H4 (cell line): Measurements from ENCODE around the gene PPME1. TPM values are rescaled to one million over a fixed set of nuclear protein-coding genes. Genes with fewer than 3 reads are reported as not detected.

Experiments
- DNase-seq: peaks from one replicate; pipeline ENCODE4 v3.0.0-alpha.2; 2015; ENCODE audit warnings: low spot score
- total RNA-seq: library from RNA; depleted of rRNA; stranded (reverse); fragments of >200 nt; shearing (Covaris generic); gene quantifications from 2 replicates; pipeline ENCODE4 v1.2.3, GENCODE V29; 2014

PPME1 gene
- total RNA-seq, 1 experiment from 2014 or later, result 33.1 TPM

DNA sequence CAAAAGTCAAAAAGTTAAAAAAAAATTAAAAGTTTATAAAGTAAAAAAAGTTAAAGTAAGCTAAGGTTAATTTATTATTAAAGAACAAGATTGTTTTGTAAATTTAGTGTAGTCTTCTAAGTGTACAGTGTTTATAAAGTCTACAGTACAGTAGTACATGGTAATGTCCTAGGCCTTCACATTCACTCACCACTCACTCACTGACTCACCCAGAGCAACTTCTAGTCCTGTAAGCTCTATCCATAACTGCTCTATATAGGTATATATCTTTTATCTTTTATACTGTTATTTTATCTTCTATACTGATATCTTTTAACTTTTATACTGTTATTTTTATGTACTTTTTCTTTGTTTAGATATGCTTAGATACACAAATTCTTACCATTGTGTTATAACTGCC, 11.4 kb upstream of the PPME1 start:
- no peak for DNase-seq

- DNase-seq, result no peak
These were observed 8.2 kb upstream of the PPME1 start for GRCh38 chr11:74162681-74163467.

GRCh38 chr11:74168838-74169237, 2.3 kb upstream of the PPME1 start:
- DNase-seq, result no peak

DNA sequence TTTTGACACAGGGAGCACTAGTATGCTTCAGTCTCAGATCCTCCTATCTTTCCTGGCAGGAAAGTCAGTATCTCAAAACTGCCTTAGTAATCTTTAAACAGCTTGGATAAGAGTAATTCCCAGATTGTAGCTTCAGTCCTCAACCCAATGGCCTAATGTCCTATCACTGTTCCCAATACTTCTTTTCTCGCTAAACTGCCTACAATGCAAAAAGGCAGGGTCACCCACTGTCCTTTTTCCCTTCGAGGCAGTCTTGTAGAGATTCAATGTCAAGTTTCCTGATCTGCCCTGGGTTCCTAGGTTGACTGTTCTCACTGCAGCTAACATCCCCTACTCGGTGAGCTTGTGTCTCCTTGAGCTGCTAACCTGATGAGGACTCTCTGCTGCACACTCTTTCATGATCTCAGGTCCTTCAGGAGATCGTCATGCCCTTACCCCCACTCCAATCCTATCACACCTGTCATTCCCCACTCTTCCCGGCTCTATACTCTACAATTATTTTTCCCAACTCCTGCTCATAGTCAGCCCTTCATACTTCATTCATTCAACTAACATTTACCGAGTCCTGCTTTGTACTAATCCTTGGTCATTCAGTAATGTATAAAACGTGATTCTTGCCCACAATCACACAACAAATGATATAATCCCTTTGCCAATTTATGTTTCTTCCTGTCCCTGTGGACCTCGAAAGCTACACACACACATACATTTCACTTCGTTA, 1.2 kb upstream of the PPME1 start:
- no peak for DNase-seq

DNA sequence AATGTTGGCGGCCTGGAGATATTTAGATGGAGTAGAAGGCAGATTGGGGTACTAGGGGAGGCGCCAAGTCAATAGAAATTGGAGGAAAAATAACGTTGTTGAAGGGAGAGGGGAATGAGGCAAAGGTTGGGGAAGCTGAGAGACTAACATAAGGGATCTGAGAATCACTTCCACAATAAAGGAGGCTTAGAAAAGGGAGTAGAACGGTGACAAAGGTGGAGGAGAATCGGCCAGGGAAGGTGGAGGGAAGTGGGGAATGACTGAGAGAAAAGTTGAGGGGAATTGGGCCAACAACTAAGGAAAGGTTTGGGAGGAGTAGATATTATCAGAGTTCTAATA, 510 bp downstream of the PPME1 start:
- DNase-seq, result no peak

- no peak for DNase-seq
These were observed 908 bp downstream of the PPME1 start for GRCh38 chr11:74171997-74172396.

DNA sequence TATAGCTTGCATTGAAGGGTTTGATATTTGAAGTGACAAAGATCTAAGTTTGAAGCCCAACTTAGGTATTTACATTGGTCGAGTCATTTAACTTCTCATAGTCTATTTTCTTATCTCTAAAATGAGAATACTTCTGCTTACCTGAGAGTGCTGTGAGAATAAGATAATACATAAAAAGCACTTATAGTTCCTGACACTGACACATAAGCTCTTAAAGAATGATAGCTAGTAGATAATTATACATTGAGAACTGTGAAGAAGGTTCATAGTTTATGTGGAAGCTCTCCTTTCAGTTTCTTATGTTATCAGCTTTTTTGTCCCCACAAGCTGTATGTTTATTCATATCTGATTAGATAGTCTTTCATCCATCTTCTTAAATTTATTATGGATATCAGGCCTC, 4.8 kb downstream of the PPME1 start:
- no peak for DNase-seq

- DNase-seq, result no peak
These were observed 8.4 kb downstream of the PPME1 start for GRCh38 chr11:74179234-74180052.

GRCh38 chr11:74182635-74183034, 11.5 kb downstream of the PPME1 start:
- DNase-seq, result no peak

DNA sequence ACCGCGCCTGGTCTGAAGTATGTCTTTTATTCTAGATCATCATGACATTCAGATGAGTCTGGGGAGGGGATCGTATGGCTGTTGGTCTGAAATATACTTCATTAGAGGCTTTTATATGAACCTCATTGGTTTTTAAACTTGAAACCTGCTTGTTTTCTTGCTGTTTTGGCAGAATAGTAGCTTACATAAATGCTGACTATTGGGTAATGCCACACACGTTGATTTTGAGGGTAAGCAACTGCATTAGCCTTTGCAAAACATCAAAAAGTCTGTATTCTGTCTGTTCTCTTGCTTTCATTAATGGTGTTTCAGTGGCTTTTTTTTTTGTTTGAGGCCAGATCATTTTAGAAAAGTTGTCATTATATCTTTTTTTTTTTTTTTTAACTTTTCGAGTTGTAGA, 14.2 kb downstream of the PPME1 start:
- DNase-seq, result no peak

- no peak for DNase-seq
These were observed 14.6 kb downstream of the PPME1 start for GRCh38 chr11:74185695-74186094.

GRCh38 chr11:74195828-74196227, 24.7 kb downstream of the PPME1 start:
- no peak for DNase-seq

DNA sequence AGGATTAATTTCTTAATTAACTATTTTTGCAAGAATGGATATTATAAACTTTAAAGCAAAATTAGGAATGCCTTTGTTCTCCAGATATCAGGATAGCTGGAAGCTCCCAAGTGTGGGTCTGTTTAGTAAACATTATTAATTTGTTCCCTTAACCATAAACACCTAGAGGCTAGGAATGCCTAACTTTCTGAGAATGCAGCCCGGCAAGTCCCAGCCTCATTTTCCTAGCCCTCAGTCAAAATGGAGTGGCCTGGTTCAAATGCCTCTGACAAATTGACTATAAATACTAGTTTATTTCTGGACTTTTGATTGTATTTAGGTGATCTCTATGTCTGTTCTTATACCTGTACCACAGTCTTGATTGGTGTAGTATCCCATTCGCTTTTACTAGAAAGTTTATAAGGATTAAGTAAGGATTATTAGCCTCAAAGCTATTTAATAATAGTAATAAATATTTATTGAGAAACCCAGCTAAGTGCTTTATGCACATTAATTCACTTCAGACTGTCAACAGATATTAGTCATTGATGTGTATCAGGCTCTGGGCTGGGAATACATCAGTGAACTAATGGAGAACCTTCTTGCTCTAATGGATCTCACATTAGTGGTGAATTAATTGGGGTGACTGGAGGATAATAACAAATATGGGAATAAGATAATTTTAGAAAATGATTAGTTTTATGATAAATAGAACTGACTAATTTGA, 25.8 kb downstream of the PPME1 start:
- no peak for DNase-seq

GRCh38 chr11:74203966-74204365, 32.9 kb downstream of the PPME1 start:
- DNase-seq, result no peak

DNA sequence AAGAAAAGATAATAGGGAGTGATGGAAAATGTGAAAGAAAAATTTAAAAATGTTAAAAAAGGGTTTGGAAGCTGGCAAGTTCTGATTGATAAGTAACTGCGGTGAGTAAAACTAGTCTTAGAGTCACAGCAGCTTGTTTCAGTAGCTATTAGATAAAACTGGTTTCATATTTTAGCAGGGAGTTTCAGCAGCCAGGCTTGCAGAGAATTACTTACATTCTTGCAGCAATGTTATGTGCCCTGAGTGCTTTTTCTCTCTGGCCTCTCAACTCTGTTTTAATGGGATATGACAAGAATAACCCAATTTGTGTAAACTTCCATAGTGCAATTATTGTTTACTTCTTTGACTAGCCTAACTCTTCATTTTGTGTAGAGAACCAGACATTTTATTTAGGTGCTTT, 33.6 kb downstream of the PPME1 start:
- DNase-seq, result no peak

DNA sequence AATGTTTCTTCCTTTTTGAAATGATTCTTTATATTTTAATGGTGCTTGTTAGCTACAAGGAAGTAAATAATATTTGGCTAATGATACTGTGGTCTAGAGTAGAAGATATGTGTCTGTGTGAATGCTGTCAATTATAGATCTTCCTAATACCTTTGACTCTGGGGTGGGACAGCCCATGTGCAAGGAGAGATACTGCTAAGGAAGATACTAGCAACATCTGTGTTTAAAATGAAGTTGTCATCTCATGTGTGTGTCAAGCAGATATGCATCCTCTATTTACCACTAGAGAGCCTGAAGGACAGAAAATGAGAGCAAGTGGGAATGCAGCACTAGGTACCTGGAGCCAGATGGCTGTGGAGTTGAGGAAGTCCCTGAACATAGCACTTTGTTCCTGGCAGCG, 34.1 kb downstream of the PPME1 start:
- DNase-seq, result no peak

- no peak for DNase-seq
These were observed 35.7 kb downstream of the PPME1 start for GRCh38 chr11:74206746-74207145.

GRCh38 chr11:74208507-74208906, 37.4 kb downstream of the PPME1 start:
- DNase-seq, result no peak

- no peak for DNase-seq
These were observed 41.4 kb downstream of the PPME1 start for GRCh38 chr11:74212533-74212932.

GRCh38 chr11:74220376-74220775, 49.3 kb downstream of the PPME1 start:
- DNase-seq, result no peak

DNA sequence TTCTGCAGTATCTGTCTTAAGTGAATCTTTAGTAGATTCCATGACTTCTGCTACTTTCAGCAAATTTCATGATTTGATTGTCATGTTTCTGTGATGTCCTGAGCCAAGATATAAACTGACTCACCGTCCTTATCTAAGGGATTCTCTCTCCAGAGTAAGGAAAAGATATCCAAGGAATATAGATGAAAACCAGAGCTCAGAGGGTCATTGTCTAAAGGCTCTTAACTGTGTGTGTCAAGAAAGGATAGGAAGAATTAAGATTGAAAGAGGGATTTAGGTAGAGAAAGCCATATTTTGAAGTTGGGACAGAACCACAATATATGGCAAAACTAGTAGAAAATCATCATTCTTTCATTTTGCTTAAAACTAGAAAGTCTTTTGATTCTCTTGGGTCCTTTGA, 50.7 kb downstream of the PPME1 start:
- no peak for DNase-seq

DNA sequence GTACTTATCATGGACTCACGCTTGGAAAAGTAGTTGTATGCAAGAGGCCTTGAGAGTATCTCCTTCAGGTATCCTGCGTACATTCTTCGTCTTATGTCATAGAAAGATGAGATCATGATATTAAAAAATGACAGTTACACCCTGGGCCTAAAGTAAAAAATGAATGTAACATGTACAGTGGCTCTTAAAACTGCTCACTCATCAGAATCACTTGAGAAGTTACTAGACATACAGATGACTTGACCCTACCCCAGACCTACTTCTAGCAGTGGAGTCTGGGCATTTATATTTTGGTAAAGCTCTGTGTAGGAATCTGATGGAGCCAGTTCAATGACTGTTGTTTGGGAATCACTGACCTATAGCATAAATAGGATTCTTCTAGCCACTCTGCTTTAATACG, 54.5 kb downstream of the PPME1 start:
- no peak for DNase-seq
